K562 (cell line): ENCODE results near the gene KNOP1. TPM values are rescaled to one million over a fixed set of nuclear protein-coding genes. Genes with fewer than 3 reads are reported as not detected.

Experiments used
- ATAC-seq: fragments of 200-7000 bp; cut with Tn5 transposase; 3 replicates; pipeline ENCODE4 v1.9.1; 2020; ENCODE audit warnings: moderate library complexity
- BruUV-seq: library from RNA; stranded (reverse); fragments of 400-500 nt; replicated peaks from 2 replicates; lab custom pipeline; 2021; lab: Mats Ljungman, UMichigan
- CTCF ChIA-PET: fragments of 300-600 bp; formaldehyde crosslinking; extraction: SDS; loops from one replicate; lab custom pipeline; 2021; ENCODE audit warnings: low intra/inter-chr PET ratio; lab: Yijun Ruan, JAX
- POLR2A ChIA-PET: fragments of 300-600, 350-650 bp; sonication (Branson Sonifier 250); formaldehyde crosslinking; extraction: SDS; loops from one replicate; lab custom pipeline; 2021; ENCODE audit warnings: antibody characterized with exemption, inconsistent platforms; lab: Yijun Ruan, JAX
- DNase-seq, 4 experiments: peaks; one replicate each; pipeline versions ENCODE4 v3.0.0 to v3.0.0-alpha.2; 2011 to 2018; ENCODE audit warnings: low spot score in 3 of 4, mixed read lengths in 3 of 4; ENCODE audit errors: extremely low read depth in 1 of 4
- FAIRE-seq: peaks from 2 replicates; lab custom pipeline; 2011; peaks lifted over from hg19 to GRCh38; lab: Jason Lieb, UNC
- H2AFZ ChIP-seq: 2 replicates; pipeline ENCODE4 v1.6.0; 2011; ENCODE audit warnings: low read depth, low read length, control low read depth, inconsistent platforms
- H3K27ac ChIP-seq: fragments of 200-600 bp; 3 replicates; pipeline ENCODE4 v1.8.0; 2011; ENCODE audit warnings: low read depth, mild to moderate bottlenecking, control low read depth, inconsistent platforms, low read length, moderate library complexity, mixed read lengths; ENCODE audit errors: extremely low read depth
- H3K27me3 ChIP-seq, 2 experiments: fragments of 300-600 bp in 1 of 2; 2 replicates in 1 of 2; 3 replicates in 1 of 2; pipeline versions ENCODE4 v1.6.0 to v1.8.0; 2011; ENCODE audit warnings: inconsistent platforms in 2 of 2, low read length in 2 of 2, mild to moderate bottlenecking in 1 of 2, mixed read lengths in 1 of 2, moderate library complexity in 1 of 2; ENCODE audit not compliant: control insufficient read depth in 2 of 2, insufficient read depth in 2 of 2
- H3K36me3 ChIP-seq: fragments of 300-600 bp; 3 replicates; pipeline ENCODE4 v1.8.0; 2011; ENCODE audit warnings: mild to moderate bottlenecking, low read length, inconsistent platforms; ENCODE audit not compliant: control insufficient read depth, insufficient read depth
- H3K4me1 ChIP-seq, 2 experiments: fragments of 200-600 bp in 1 of 2; replicated peaks in 1 of 2; 2 replicates in 1 of 2; 3 replicates in 1 of 2; pipeline versions ENCODE4 v1.5.1 to v1.8.0; 2011; ENCODE audit warnings: inconsistent platforms in 2 of 2, low read length in 2 of 2, mild to moderate bottlenecking in 1 of 2, mixed read lengths in 1 of 2, moderate library complexity in 1 of 2; ENCODE audit not compliant: control insufficient read depth in 2 of 2, insufficient read depth in 2 of 2
- H3K4me2 ChIP-seq: 2 replicates; pipeline ENCODE4 v1.6.1; 2011; ENCODE audit warnings: low read length, control low read depth, inconsistent platforms, mixed read lengths; ENCODE audit not compliant: insufficient read depth
- H3K4me3 ChIP-seq: fragments of 200-600 bp; sonication (generic), shearing (Covaris generic); 2 replicates; pipeline ENCODE4 v1.5.1; 2016; ENCODE audit warnings: control low read depth, inconsistent platforms
- H3K79me2 ChIP-seq: fragments of 200-600 bp; 3 replicates; pipeline ENCODE4 v1.8.0; 2011; ENCODE audit warnings: low read length, inconsistent platforms; ENCODE audit not compliant: control insufficient read depth, insufficient read depth
- H3K9ac ChIP-seq, 2 experiments: 2 replicates each; pipeline versions ENCODE4 v1.6.0 to v1.6.1; 2011; ENCODE audit warnings: low read depth in 2 of 2, low read length in 2 of 2, control low read depth in 1 of 2, inconsistent platforms in 1 of 2, mild to moderate bottlenecking in 1 of 2, mixed read lengths in 1 of 2; ENCODE audit not compliant: insufficient read depth in 1 of 2
- H3K9me1 ChIP-seq: one replicate; pipeline ENCODE4 v1.6.0; 2011; ENCODE audit warnings: inconsistent platforms, mild to moderate bottlenecking, low read length, moderate library complexity; ENCODE audit not compliant: control insufficient read depth, insufficient read depth
- H3K9me3 ChIP-seq: replicated peaks from 2 replicates; pipeline ENCODE4 v1.5.1; 2011; ENCODE audit warnings: low read depth, low read length, inconsistent platforms; ENCODE audit not compliant: control insufficient read depth, insufficient read depth
- H4K20me1 ChIP-seq: replicated peaks from 2 replicates; pipeline ENCODE4 v1.6.1; 2011; ENCODE audit warnings: low read length, inconsistent platforms, mixed read lengths; ENCODE audit not compliant: control insufficient read depth, insufficient read depth
- KLF6 ChIP-seq: fragments of 250-450 bp; sonication (Bioruptor Pico); IDR thresholded peaks from 2 replicates; pipeline ENCODE4 v1.4.0; 2020; ENCODE audit warnings: mild to moderate bottlenecking, moderate library complexity, borderline replicate concordance
- LARP7 ChIP-seq: fragments of 450-650 bp; IDR thresholded peaks from 2 replicates; pipeline ENCODE4 v1.6.1; 2016
- UBTF ChIP-seq, 2 experiments: IDR thresholded peaks; 2 replicates each; pipeline ENCODE4 v1.6.1; 2012; ENCODE audit warnings: improper control_type of control experiment in 2 of 2, low read depth in 2 of 2, low read length in 2 of 2, borderline replicate concordance in 1 of 2
- ZNF407 ChIP-seq: fragments of 450-650 bp; IDR thresholded peaks from 2 replicates; pipeline ENCODE4 v1.6.1; 2016; ENCODE audit warnings: low read depth
- WGBS: fragments of 100-300 bp; shearing (Covaris generic); methylation state at CpG from one replicate; pipeline ENCODE4 v1.1.6; 2016; ENCODE audit warnings: low coverage, mixed read lengths; ENCODE audit not compliant: insufficient coverage; ENCODE audit errors: missing lambda C conversion rate; 5-methylcytosine and 5-hydroxymethylcytosine counted together
- in situ Hi-C: fragments of 300-500 bp; cut with MboI; formaldehyde crosslinking; loops from 4 replicates; pipeline ENCODE4 v1.15.0; 2018; ENCODE audit warnings: inconsistent platforms, mixed read lengths
- intact Hi-C: fragments of 100-400 bp; cut with micrococcal nuclease; formaldehyde crosslinking; loops from 2 replicates; pipeline ENCODE4 v1.14.2; 2022
- polyA plus RNA-seq, 8 experiments: library from polyadenylated mRNA; depleted of rRNA in 4 of 8; stranded (reverse) in 5 of 8; unstranded in 3 of 8; fragments of >200 nt; fragmentation: Nextera tagmentation in 2 of 8; fragmentation: Illumina TruSeq in 1 of 8; extraction: Ambion mirVana in 2 of 8; extraction: Trizol in 1 of 8; gene quantifications; 2 replicates each; pipeline versions ENCODE4 v1.2.1 to v1.2.3, GENCODE V29; 2011 to 2014; ENCODE audit warnings: inconsistent platforms in 1 of 8, missing spikeins in 1 of 8
- total RNA-seq, 7 experiments: library from RNA; depleted of rRNA in 6 of 7; stranded (reverse); fragments of >200 nt in 6 of 7; fragmentation: Illumina TruSeq in 2 of 7; extraction: Trizol in 2 of 7; gene quantifications; 2 replicates each; pipeline versions ENCODE4 v1.2.1 to v1.2.3, GENCODE V29; 2011 to 2021; ENCODE audit warnings: low replicate concordance in 1 of 7

Gene KNOP1
- total and polyA plus RNA-seq, 9 of the 15 experiments (the other 6 are each of a cell fraction or from before 2014, with no cell fraction given) = 22.4 to 57.6 (median 39.3) TPM

- TF ChIP-seq ZNF407 (peak; percentile 72), LARP7 (no peak)
Observed at GRCh38 chr16:19718624-19718965, 568 bp upstream of the KNOP1 start (continued).

- in situ Hi-C loops = no loop called here
- Histone ChIP-seq H3K36me3 (peaks cover 38% of the 10 kb centered on the region), H3K79me2 (peaks cover 74% of the 10 kb centered on the region), H3K4me3 (peak overlapping the region; percentile 68), H4K20me1 (peaks cover 14% of the 10 kb centered on the region; the same call in 1 of the 2 replicates), H2AFZ (peak overlapping the region; percentile 99), H3K9me3 (no peaks in the 10 kb centered on the region), H3K9ac (peak overlapping the region; percentile 80 to 99), H3K27me3 (no peaks in the 10 kb centered on the region), H3K4me1 (peaks cover 25 to 44% of the 10 kb centered on the region in 2 experiments; a peak in 4 of 5 replicates), H3K27ac (peak overlapping the region; percentile 62), H3K9me1 (no peaks in the 10 kb centered on the region), H3K4me2 (peak overlapping the region; percentile 96)
- 2% methylated on average over 9 of the region's 10 CpGs for WGBS
- BruUV-seq = no TSS peak
- CTCF ChIA-PET = no interaction called here
- FAIRE-seq = no peak
- intact Hi-C loops = no loop called here
- DNase-seq = peak in 2 of 4 experiments; percentile 34 to 40
- 0 out of 4 replicates have a peak, but pooled peaks of 1 of the 2 experiments have one; percentile 10 for TF ChIP-seq UBTF (IDR thresholded peaks at IDR 0.05; ENCODE audit: borderline replicate concordance in 1 of 2, low read depth in 2 of 2, low read length in 2 of 2)
- no peak for TF ChIP-seq KLF6 (CRISPR knock-in tag)
- POLR2A ChIA-PET = interaction anchor here (0.6 to 1.9 kb wide), 3 partner anchors 8 to 260 kb away, joined by 3 to 6 read pairs (median 3); no protein-coding TSS in a partner anchor
- ATAC-seq = peak; percentile 22; the same call in 2 of the 3 replicates
Observed at GRCh38 chr16:19717314-19717713, 713 bp downstream of the KNOP1 start.
